ENCODE results near the gene PARVB.

Gene PARVB

GRCh38 chr22:44092636-44093220 lies 68.6 kb downstream of the PARVB start:
- no peaks in the 10 kb centered on the region for H3F3A ChIP-seq (ENCODE audit: insufficient read depth, low read length)
- no peaks in the 10 kb centered on the region for H3K9me3 ChIP-seq (ENCODE audit: low read length)
- no peak for TF ChIP-seq EZH2 (IDR thresholded peaks at IDR 0.05; ENCODE audit: borderline replicate concordance, low read length)
- TF ChIP-seq, protein P1, sequence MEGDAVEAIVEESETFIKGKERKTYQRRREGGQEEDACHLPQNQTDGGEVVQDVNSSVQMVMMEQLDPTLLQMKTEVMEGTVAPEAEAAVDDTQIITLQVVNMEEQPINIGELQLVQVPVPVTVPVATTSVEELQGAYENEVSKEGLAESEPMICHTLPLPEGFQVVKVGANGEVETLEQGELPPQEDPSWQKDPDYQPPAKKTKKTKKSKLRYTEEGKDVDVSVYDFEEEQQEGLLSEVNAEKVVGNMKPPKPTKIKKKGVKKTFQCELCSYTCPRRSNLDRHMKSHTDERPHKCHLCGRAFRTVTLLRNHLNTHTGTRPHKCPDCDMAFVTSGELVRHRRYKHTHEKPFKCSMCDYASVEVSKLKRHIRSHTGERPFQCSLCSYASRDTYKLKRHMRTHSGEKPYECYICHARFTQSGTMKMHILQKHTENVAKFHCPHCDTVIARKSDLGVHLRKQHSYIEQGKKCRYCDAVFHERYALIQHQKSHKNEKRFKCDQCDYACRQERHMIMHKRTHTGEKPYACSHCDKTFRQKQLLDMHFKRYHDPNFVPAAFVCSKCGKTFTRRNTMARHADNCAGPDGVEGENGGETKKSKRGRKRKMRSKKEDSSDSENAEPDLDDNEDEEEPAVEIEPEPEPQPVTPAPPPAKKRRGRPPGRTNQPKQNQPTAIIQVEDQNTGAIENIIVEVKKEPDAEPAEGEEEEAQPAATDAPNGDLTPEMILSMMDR (IDR thresholded peaks at IDR 0.05; ENCODE audit: low read length), result no peak
- no peak overlapping the region for H3K9ac ChIP-seq (ENCODE audit: low read length)
- H3K27me3 ChIP-seq (ENCODE audit: insufficient read depth, low read length), result no peaks in the 10 kb centered on the region
- peaks cover 13% of the 10 kb centered on the region; the same call in 1 of the 2 replicates for H3K36me3 ChIP-seq (ENCODE audit: insufficient read depth, low read length)
- H3K79me2 ChIP-seq (ENCODE audit: insufficient read depth, low read length), result no peaks in the 10 kb centered on the region
- no peak overlapping the region for H3K4me2 ChIP-seq (ENCODE audit: low read length)
- H4K20me1 ChIP-seq (ENCODE audit: insufficient read depth, low read length), result no peaks in the 10 kb centered on the region
- no peaks in the 10 kb centered on the region for H3K9me2 ChIP-seq (ENCODE audit: low read depth, low read length)
- H2AFZ ChIP-seq (ENCODE audit: low read length), result no peak overlapping the region
- H3K4me1 ChIP-seq (ENCODE audit: insufficient read depth, low read length, severe bottlenecking), result no peaks in the 10 kb centered on the region
- no peak overlapping the region for H3K27ac ChIP-seq (ENCODE audit: low read depth, low read length, poor library complexity, severe bottlenecking)
- H3K4me3 ChIP-seq (ENCODE audit: low read depth, low read length, poor library complexity, severe bottlenecking), result no peak overlapping the region

DNA sequence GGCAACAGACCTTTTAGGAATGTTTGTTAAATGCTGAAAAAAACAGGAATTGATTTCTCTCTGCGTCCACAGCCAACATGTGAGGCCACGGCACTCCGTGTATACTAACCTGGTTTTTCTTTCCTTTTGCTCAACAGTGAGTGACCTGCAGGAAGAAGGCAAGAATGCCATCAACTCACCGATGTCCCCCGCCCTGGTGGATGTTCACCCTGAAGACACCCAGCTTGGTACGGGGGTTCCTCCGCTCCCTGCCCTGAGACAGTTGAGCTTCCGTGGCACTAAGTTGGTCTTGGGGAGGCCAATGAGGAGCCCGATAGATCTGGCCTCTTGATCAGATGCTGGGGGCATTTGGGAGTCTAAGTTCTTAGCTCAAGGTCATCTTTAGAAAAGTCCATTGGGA lies 69.7 kb downstream of the PARVB start:
- peaks cover 13% of the 10 kb centered on the region; the same call in 1 of the 2 replicates for H3K36me3 ChIP-seq (ENCODE audit: insufficient read depth, low read length)
- H3K79me2 ChIP-seq (ENCODE audit: insufficient read depth, low read length), result no peaks in the 10 kb centered on the region
- no peak overlapping the region for H3K4me2 ChIP-seq (ENCODE audit: low read length)
- H3K4me3 ChIP-seq (ENCODE audit: low read depth, low read length, poor library complexity, severe bottlenecking), result no peak overlapping the region
- no peaks in the 10 kb centered on the region for H3K27me3 ChIP-seq (ENCODE audit: insufficient read depth, low read length)
- H2AFZ ChIP-seq (ENCODE audit: low read length), result no peak overlapping the region
- no peaks in the 10 kb centered on the region for H3K9me2 ChIP-seq (ENCODE audit: low read depth, low read length)
- no peaks in the 10 kb centered on the region for H3F3A ChIP-seq (ENCODE audit: insufficient read depth, low read length)
- no peak for TF ChIP-seq EZH2 (IDR thresholded peaks at IDR 0.05; ENCODE audit: borderline replicate concordance, low read length)
- TF ChIP-seq, protein P1 (IDR thresholded peaks at IDR 0.05; ENCODE audit: low read length), result no peak
- H3K4me1 ChIP-seq (ENCODE audit: insufficient read depth, low read length, severe bottlenecking), result no peaks in the 10 kb centered on the region
- no peaks in the 10 kb centered on the region for H3K9me3 ChIP-seq (ENCODE audit: low read length)
- no peak overlapping the region for H3K27ac ChIP-seq (ENCODE audit: low read depth, low read length, poor library complexity, severe bottlenecking)
- H3K9ac ChIP-seq (ENCODE audit: low read length), result no peak overlapping the region
- no peaks in the 10 kb centered on the region for H4K20me1 ChIP-seq (ENCODE audit: insufficient read depth, low read length)

GRCh38 chr22:44094751-44095302 lies 70.7 kb downstream of the PARVB start:
- TF ChIP-seq, protein P1 (IDR thresholded peaks at IDR 0.05; ENCODE audit: low read length), result no peak
- no peak for TF ChIP-seq EZH2 (IDR thresholded peaks at IDR 0.05; ENCODE audit: borderline replicate concordance, low read length)
- Histone ChIP-seq H3K9ac (ENCODE audit: low read length) (no peak overlapping the region), H3K36me3 (ENCODE audit: insufficient read depth, low read length) (peaks cover 13% of the 10 kb centered on the region; the same call in 1 of the 2 replicates), H4K20me1 (ENCODE audit: insufficient read depth, low read length) (no peaks in the 10 kb centered on the region), H2AFZ (ENCODE audit: low read length) (no peak overlapping the region), H3K4me3 (ENCODE audit: low read depth, low read length, poor library complexity, severe bottlenecking) (no peak overlapping the region), H3F3A (ENCODE audit: insufficient read depth, low read length) (no peaks in the 10 kb centered on the region), H3K79me2 (ENCODE audit: insufficient read depth, low read length) (no peaks in the 10 kb centered on the region), H3K27me3 (ENCODE audit: insufficient read depth, low read length) (no peaks in the 10 kb centered on the region), H3K4me1 (ENCODE audit: insufficient read depth, low read length, severe bottlenecking) (no peaks in the 10 kb centered on the region), H3K9me3 (ENCODE audit: low read length) (no peaks in the 10 kb centered on the region), H3K9me2 (ENCODE audit: low read depth, low read length) (no peaks in the 10 kb centered on the region), H3K4me2 (ENCODE audit: low read length) (no peak overlapping the region), H3K27ac (ENCODE audit: low read depth, low read length, poor library complexity, severe bottlenecking) (no peak overlapping the region)

Measured in OCI-LY1 (cell line).